GM18861 (cell line): ENCODE measurements around the gene NFATC1.
"Not testable (repeated sequence)": the region's sequence is repeated elsewhere in the genome, so short reads cannot be mapped to it uniquely, and the experiment has no call there.

Experiments used
- ATAC-seq: cut with Tn5 transposase; IDR thresholded peaks from one replicate; pipeline ENCODE4 v1.9.1; 2021; ENCODE audit not compliant: unreplicated experiment

NFATC1 gene

DNA sequence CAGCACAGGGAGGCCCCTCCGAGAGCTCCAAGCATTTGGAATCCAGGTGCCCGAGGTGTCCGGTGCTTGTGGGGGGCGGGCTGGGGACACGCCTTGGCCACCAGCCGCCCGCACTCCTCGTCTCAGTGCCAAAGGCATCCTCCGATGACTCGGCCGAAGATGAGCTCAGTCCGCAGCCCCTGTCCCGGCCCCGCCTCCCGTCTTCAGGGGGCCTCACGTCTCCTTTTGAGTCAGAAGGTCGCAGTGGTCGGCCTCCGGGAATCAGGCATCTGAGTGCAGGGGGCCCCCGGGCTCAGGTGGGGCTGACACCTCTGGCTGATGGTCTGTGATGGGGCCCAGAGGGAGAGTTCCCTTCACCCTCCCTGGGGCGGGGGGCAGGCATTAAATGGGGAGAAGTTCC is 74.8 kb downstream of the NFATC1 start:
- no peak for ATAC-seq

DNA sequence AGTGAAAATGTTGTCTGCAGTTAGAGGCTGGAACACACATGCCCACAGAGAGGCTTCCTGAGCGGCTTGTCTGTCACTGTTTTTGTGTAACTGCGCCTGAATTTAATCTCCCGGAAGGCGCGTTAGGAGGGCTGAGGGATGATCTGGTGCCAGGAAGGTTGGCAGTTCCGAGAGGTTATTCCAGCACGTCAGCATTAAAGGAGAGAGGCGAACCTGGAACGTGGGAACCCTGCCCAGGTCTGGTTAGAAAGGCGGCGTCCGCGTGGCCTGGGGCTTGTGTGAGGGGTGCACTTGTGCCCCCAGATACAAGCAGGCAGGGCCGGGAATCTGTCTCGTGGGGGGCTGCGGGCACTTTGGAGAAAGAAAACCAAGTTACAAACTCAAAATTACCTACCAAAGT is 75.3 kb downstream of the NFATC1 start:
- no peak for ATAC-seq

- no peak for ATAC-seq
Observed at GRCh38 chr18:79471597-79471996, 75.9 kb downstream of the NFATC1 start.

- ATAC-seq = no peak
Observed at GRCh38 chr18:79472176-79472575, 76.4 kb downstream of the NFATC1 start.

- ATAC-seq = no peak
Observed at GRCh38 chr18:79472946-79473345, 77.2 kb downstream of the NFATC1 start.

DNA sequence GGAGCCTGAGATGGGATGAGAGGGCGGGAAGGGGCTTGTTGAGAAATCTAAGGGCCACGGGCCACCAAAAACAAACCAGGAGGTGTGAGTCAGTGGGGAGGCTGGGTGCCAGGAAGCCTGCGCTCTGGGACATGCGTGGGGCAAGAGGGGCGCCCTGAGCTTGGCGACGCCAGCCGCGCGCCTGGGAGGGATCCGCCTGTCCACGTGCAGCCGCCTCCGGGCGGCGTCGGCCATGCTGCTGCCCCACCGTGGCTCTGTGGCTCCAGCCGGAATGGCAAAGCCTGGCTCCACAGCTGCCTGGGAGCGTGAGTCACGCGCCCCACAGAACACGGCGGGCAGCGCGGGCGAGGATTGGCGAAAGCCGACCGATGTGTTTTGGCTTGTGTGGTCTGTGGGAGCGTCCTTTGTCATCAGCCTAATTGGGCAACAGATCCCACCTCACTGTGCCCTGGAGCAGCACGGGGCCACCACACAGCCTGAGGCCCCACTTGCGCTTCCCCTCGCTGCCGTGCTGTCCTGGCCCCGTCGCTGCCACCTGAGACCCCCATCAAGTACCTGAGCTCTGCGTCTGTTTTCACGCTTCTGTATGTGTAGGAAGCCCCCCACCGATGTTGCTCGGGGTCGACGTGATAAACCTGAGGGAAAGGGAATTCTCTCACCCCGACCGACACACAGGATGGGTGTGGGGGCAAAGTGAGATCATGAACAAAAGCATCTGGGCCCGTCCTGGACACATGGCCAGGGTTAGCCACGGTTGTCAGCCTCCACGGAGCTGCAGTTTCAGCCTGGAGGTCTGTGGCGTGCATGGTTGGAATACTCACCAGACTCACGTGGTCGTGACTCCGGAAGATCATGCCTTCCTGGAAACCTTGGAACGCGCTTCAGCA is 80.5 kb downstream of the NFATC1 start:
- no peak for ATAC-seq

- ATAC-seq = no peak
Observed at GRCh38 chr18:79476918-79477571, 81.3 kb downstream of the NFATC1 start.

- ATAC-seq = no peak
Observed at GRCh38 chr18:79477711-79478483, 82.2 kb downstream of the NFATC1 start.

- ATAC-seq = no peak
Observed at GRCh38 chr18:79478484-79479115, 82.9 kb downstream of the NFATC1 start.

DNA sequence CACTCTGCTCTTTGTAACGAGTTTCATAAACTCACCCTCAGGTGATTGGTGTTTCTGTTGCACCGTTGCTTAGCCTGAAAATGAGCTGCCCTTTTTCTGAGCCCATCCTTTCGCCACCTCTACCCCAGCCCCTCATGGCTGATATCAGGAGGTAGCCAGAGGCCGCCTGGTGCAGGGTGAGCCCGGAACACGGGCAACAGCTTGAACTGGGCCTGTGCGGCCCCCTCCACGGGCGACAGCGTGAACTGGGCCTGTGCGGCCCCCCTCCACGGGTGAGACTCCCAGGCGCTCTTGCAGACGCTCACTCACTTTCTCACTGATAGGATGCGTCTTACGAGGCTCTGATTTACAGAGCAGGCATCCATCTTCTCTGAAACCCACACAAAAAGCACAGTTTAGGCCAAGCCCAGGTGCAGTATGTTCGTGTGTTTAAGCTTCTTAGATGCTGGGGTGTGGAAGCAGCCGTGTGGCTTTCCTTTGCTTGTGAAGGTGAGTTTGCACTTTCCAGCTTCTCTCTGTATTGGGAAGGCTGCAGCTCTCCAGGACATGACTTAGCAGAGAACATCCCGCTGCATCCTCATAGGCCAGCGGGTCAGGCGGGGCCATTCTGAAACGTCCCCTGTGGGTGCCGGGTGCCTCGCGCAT is 83.5 kb downstream of the NFATC1 start:
- no peak for ATAC-seq

- ATAC-seq = no peak
Observed at GRCh38 chr18:79479761-79480161, 84.0 kb downstream of the NFATC1 start.

GRCh38 chr18:79480171-79481045 is 84.7 kb downstream of the NFATC1 start:
- no peak for ATAC-seq

DNA sequence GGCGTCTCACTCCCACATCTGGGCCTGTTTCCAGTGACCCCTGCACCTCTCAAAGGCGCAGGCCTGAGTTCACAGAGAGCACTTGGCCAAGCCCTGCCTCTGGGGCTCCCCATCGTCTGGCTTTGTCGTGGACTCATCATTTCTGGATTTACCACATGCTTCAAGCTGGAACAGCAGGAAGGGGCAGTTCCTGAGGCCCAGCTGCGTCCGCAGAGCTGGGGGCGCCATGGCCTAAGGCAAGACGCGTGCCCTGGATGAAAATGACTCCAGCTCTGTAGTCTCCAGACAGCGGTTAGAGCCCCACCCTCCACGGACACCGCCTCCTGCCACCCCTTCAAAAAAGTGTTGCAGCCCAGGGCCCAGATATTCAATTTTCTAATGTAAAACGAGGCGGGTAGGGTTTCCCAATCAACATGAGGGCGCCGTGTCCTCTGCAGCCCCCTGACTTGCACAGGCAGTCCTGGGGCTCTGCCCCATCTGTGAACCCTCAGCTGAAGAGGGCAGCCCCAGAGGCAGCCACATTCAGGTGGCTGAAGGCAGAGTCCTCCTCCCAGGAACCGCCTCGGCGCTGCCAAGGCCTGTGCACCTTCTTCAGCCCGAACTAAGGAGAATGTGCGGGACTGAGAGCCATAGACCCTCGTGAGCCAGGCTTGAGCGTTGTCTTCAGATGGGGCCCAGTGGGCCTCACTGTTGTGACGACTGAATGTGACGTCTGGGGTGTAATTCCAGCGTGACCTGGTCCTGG is 85.5 kb downstream of the NFATC1 start:
- no peak for ATAC-seq

DNA sequence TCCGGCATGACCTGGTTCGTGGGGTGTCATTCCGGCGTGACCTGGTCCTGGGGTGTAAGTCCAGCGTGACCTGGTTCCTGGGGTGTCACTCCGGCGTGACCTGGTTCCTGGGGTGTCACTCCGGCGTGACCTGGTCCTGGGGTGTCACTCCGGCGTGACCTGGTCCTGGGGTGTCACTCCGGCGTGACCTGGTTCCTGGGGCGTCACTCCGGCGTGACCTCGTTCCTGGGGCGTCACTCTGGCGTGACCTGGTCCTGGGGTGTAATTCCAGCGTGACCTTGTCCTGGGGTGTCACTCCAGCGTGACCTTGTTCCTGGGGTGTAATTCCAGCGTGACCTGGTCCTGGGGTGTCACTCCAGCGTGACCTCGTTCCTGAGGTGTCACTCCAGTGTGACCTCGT is 87.7 kb downstream of the NFATC1 start:
- ATAC-seq = not testable (repeated sequence)

- no peak for ATAC-seq
Observed at GRCh38 chr18:79483971-79484491, 88.3 kb downstream of the NFATC1 start.

DNA sequence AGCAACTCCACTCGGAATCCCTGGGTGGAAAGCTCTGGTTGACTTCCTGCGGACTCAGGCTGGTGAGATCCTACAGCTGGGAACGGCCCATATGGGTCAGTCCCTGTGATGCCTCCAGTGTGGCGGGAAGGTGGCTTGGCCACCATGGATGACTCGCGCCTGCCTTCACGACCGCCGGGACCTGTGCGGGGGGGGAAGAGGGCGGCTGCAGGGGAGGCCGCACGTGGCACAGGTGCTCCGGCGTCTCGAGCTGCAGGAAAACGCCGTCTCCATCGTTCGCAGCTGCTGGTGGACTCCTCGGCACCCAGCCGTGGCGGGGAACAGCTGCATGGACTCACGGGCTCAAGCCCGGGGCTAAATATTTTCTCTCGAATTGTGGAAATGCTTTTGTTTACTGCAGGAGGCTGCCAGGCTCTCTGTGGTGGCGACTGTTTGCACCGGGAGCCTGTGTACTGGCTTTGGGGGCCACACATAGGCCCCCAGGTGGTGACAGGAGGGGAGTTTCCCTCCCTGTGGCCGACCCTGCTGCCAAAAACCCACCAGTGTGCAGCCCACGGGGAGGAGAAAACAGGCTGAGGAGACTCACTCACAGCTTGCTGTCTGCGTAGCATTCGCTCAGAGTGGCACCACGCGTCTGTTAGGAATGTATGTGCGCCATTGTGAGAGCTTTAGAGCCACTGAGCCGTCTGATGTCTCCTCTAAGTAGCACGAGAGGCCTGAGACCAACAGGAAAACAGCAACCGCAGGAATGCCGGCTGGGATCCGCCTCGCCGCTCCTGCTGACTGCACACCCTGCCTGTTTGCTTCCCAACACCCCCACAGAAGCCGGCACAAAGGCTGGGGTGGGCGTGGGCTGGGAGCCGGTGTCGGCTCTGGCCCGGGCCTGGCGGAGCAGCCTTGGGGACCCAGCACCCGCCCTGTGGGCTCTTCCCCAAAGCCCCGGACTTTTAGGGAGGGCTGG is 89.2 kb downstream of the NFATC1 start:
- no peak for ATAC-seq

GRCh38 chr18:79485788-79486355 is 90.1 kb downstream of the NFATC1 start:
- ATAC-seq = no peak
